RKO (cell line): ENCODE data around the gene CAMKMT.
A peak's percentile ranks its signal among the peaks of the same experiment; 100 is the strongest.

Experiments
- DNase-seq: peaks from one replicate; pipeline ENCODE4 v3.0.0-alpha.2; 2016; ENCODE audit warnings: low spot score

The CAMKMT gene

GRCh38 chr2:44444881-44445280 is 83.1 kb downstream of the CAMKMT start:
- no peak for DNase-seq

GRCh38 chr2:44448860-44449527 is 87.2 kb downstream of the CAMKMT start:
- no peak for DNase-seq

- no peak for DNase-seq
Measured at GRCh38 chr2:44450082-44450481, 88.3 kb downstream of the CAMKMT start.

- no peak for DNase-seq
Measured at GRCh38 chr2:44450806-44451205, 89.1 kb downstream of the CAMKMT start.

- no peak for DNase-seq
Measured at GRCh38 chr2:44452069-44452583, 90.4 kb downstream of the CAMKMT start.

- DNase-seq, result no peak
Measured at GRCh38 chr2:44453259-44453658, 91.5 kb downstream of the CAMKMT start.

- no peak for DNase-seq
Measured at GRCh38 chr2:44455877-44456276, 94.1 kb downstream of the CAMKMT start.

GRCh38 chr2:44456946-44457345 is 95.2 kb downstream of the CAMKMT start:
- DNase-seq, result no peak

GRCh38 chr2:44459739-44460138 is 98.0 kb downstream of the CAMKMT start:
- no peak for DNase-seq

- no peak for DNase-seq
Measured at GRCh38 chr2:44462934-44463849, 101.4 kb downstream of the CAMKMT start.

- DNase-seq, result no peak
Measured at GRCh38 chr2:44464437-44464836, 102.7 kb downstream of the CAMKMT start.

- DNase-seq, result no peak
Measured at GRCh38 chr2:44470151-44470550, 108.4 kb downstream of the CAMKMT start.

- no peak for DNase-seq
Measured at GRCh38 chr2:44477657-44478414, 116.1 kb downstream of the CAMKMT start.

- peak; percentile 93 for DNase-seq
Measured at GRCh38 chr2:44479127-44479887, 117.6 kb downstream of the CAMKMT start.

GRCh38 chr2:44480068-44480467 is 118.3 kb downstream of the CAMKMT start:
- DNase-seq, result no peak

- DNase-seq, result no peak
Measured at GRCh38 chr2:44487052-44487451, 125.3 kb downstream of the CAMKMT start.

GRCh38 chr2:44490726-44491125 is 129.0 kb downstream of the CAMKMT start:
- DNase-seq, result no peak

GRCh38 chr2:44494006-44494405 is 132.3 kb downstream of the CAMKMT start:
- DNase-seq, result no peak

GRCh38 chr2:44495035-44495434 is 133.3 kb downstream of the CAMKMT start:
- no peak for DNase-seq

- no peak for DNase-seq
Measured at GRCh38 chr2:44495544-44495943, 133.8 kb downstream of the CAMKMT start.

GRCh38 chr2:44496130-44496529 is 134.4 kb downstream of the CAMKMT start:
- DNase-seq, result no peak

- DNase-seq, result no peak
Measured at GRCh38 chr2:44498551-44498950, 136.8 kb downstream of the CAMKMT start.
